Measurements from ENCODE around the gene NCBP3.
A peak's percentile ranks its signal among the peaks of the same experiment; 100 is the strongest.

Gene NCBP3

DNA sequence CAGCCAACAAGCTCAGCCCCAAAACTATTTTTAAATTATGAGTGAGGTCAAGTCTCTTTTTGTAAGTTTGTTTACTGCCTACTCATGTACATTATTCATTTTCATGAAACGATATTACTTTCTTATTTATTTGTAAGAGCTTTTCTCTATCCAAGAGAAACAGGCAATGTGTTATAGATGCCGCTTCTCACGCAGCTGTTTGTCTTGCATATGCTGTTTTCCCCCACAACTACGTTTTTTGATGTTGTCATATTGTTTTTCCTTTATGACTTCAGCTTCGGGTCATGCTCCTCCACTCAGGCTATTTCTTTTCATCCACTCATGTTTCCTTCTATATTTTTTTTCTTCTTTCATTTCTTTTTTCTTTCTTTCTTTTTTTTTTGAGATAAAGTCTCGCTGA lies 65.1 kb downstream of the NCBP3 start:
- DNase-seq: no peak

DNA sequence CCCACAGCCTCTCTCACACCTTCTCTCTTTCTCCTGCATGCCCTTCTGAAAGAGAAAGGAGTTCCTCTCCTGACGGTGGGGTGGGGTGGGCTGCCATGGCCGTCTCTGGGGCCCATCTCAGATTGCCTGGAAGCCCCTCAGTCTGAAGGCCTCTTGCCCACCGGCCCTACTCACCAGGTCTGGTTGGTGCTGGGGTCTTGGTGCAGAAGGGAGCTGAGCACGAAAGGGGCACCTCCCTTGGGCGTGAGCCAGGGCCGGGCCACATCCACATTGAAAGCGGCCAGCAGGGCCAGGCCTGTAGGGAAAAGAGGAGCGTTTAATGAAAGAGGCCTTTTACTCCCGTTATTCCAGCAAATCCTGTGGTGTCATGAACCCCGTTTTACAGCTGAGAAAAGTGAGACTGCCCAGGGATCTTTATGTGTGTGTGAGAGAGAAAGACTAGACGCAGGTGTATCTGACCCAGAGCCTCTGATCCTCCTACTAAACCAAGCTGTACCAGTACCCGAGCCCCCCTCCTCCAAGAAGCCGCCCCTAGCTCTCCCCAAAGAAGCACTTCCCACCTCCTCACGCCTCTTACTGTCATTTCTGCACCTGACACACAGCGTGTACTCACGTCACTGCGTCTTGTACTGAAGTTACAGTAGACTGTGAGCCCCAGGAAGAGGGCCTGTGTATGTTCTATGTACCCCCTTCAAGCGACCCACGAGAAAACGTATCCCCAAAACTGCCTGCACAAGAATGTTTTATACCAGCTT lies 68.5 kb downstream of the NCBP3 start:
- no peak for DNase-seq

DNA sequence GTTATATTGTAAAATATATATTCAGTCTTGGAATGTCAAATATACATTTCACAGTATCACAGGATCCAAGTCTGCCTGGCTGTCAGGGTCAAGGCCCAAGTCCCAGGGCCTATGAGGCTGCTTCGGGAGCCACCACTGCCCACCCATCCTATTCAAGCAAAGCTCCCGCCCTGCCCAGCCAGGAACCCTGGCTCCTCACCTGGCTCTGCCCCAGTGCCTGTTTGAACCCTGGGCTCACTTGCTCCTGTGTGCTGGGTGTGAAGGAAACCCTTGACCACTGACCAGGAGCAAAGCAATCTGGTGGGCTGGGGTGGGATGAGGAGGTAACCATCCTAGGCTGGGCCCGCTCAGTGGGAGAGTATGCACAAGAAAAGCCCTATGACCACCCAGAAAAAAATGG lies 72.1 kb downstream of the NCBP3 start:
- no peak for DNase-seq

DNA sequence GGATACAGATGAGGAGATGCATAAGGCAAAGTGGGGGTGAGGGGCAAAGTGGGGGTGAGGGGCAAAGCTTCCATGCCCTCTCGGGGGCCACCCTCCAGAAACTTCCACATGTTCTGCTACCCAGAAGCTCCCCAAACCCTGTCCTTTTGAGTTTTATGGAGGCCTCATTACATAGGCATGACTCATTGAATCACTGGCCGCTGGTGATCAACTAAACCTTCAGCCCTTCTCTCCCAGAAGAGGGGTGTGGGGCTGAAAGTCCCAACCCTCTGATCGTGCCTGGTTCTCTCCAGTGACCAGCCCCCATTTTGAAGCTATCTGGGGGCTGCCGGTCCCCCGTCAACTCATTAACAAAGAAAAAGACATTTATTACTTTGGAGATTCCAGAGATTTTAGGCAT lies 72.5 kb downstream of the NCBP3 start:
- DNase-seq: no peak

DNA sequence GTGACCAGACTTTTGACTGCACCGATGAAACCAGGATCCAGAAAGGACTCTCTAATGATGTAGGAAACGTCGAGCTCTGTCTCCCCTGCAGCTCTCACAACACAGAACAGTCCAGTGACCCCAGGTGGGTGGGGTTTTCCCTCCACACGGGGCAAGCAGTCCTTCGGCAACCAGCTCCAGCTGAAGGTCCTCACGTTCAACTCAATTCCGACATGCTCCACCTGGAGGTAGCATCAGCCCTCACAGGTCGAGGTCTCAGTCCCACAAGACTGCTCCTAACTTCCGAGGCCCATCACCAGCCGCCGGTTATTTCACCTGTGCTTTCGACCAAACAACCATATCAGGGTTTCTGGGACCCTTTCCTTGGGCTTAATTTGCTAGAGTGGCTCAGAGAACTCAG lies 73.3 kb downstream of the NCBP3 start:
- no peak for DNase-seq

DNA sequence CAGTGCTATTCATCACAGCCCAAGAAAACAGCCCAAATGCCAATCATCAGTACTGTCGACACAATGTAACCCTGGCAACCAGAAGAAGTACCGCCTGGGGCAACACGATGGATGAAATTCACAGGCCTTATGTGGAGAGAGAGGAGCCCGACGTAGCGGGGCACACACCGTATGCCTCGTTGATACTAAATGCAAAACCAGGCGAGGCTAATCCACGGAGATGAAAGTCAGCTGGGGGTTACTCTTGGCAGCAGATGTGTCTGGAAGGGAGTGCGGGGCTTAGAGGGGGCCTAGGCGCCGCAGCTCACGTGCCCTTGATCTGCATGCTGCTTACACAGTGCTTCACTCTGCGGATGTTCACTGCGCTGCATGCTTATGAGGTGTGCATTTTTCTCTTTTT lies 74.9 kb downstream of the NCBP3 start:
- no peak for DNase-seq

DNA sequence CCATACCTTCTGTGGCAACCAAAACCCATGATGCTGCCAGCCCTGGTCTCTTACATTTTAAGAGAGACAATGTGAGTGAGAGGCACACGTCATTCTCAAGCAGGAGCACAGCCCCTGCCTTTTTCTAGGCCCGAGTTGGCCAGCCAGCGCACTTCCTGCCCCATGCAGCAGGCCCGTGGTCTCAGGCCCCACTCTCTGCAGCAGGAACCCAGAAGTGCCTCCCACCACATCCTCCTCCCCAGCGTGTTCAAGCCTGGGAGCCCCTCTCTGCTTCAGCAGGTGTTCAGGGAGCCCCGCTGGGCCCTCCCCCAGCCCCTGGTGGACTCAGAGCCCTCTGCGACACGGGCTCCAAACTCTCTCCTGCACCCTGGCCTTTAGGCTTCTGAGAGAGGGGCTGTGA lies 75.6 kb downstream of the NCBP3 start:
- DNase-seq: peak; percentile 45 to 47

DNA sequence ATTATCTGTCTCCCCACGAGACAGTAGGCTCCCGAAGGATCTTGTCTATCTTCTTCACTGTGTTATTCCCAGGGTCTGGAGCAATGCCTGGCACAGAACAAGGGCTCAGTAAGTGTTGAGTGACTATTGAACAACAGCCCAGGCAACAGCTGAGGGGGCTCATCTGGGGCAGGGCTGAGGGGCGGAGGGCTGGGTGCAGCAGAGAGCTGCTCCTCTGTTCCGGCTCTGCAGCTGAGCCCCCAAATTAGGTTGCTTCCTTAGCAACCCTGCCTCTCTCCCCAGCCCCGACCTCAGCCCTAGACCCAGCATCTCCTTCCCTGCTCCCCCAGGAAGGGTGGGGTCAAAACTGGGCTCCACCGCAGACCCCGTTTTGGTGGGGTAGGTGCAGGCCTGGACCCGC lies 77.3 kb downstream of the NCBP3 start:
- DNase-seq: no peak

DNA sequence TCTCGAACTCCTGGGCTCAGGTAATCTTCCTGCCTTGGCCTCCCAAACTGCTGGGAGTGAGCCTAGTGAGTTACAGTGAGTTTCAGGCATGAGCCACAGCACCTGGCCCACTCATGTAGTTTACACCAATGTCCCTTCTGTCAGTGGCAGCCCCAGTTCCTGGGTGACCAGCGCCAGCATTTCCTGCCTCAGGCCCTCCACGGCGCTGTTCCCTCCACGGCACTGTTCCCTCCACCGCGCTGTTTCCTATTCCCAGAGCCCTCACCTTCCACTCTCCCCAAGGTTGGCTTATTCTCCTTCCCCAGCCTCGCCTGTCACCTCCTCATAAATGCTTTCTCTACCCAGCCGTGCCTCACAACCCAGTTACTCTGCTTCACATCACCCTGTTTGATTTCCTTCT lies 77.7 kb downstream of the NCBP3 start:
- no peak for DNase-seq

DNA sequence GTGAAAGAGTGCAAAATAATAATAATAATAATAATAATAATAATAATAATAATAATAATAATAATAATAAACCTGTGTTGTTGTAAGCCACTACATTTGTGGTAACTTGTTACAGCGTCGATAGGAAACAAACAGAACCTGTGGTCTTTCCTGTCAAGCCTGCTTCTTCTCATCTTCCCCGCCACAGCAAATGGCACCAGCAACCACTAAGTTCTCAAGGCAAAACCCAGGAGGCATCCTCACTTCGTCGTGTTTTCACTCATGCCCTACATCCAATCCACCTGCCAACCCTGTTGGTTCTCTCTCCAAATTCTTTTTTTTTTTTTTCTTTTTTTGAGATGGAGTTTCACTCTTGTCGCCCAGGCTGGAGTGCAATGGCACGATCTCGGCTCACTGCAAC lies 79.3 kb downstream of the NCBP3 start:
- DNase-seq: peak; percentile 43 to 54

DNA sequence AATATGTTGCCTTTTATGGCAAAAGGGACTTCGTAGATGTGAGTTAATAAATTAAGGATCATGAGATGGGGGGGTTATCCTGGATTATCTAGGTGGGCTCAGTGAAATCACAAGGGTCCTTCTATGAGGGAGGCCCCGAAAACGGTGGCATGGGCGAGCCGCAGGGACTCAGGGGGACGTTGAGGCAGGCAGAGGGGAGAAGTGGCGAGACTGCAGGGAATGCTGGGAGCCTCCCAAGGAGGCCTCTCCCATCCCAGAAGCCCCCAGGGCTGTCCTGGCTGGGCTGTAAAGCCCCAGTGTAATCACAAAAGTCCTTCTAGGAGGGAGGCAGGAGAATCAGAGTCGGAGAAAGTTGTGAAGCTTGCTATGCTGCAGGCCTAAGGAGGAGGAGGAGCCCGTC lies 80.1 kb downstream of the NCBP3 start:
- no peak for DNase-seq

DNA sequence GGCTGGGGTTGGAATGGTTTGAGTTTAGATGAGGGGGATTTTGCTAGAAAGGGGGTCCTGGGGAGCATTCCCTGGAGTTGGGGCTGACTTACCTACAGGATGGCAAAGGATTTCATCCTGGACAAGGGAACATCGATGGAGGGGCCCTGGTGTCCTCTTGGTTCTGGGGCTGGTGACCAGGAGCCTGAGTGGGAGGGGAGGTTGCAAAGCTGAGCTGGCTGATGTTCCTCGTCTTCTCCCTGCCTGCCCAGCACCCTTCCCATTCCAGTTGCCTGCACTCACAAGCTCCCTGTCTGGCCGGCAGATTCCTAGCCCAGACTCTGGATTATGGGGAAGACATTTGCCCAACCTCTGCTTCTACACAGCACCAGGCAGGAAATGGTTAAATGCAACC lies 82.3 kb downstream of the NCBP3 start:
- DNase-seq: no peak

DNA sequence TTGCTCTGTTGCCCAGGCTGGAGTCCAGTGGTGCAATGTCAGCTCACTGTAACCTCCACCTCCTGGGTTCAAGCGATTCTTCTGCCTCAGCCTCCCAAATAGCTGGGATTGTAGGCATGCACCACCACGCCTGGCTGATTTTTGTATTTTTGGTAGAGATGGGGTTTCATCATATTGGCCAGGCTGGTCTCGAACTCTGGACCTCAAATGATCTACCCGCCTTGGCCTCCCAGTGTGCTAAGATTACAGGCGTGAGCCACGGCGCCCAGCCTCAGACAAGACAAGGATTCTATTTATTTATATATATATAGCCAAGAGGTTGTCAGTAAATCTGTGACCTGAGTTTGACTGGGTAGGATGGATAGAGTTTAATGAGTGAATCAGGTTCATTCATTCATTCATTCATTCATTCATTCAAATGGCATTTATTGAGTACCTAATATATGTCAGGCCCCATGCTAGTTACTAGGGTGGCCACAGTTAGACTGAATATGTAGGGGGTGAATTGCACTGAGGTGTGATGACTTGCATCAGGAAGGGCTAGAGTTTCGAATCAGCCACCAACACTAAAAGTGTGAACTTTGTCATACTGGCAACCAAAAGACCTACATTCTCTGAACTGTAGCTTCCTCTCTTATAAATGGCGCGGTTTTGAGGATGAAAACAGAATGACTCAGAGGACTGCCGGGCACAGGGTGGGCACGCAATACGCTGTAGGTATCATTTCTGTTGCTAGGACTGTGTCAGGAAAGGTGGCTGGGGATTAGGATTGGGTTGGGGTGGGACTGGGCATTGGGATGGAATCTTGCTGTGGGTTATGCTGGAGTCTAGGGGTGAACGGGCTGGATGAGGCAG lies 82.9 kb downstream of the NCBP3 start:
- DNase-seq: peak; percentile 52 to 71

DNA sequence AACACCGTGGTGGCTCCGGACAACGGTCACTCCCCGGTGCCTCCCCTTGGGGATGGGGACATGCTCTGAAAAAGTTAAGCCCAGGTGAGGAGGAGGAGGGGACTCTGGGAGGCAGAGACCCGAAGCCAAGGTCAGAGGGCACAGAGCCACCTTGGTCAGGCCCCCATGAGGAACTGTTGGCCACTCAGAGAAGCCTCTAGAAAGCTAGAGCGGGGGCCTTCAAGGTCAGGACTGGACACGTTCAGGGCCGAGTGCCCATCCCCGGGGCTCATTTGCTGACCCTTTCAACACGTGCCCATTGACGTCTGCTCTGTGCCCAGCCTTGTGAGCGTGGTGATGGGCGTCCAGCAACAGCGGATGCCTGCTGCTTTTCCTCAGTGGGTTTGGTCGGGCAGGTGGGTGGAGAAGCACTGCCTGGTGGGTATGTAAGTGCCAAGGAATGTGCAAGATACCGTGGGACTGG lies 84.1 kb downstream of the NCBP3 start:
- DNase-seq: no peak

DNA sequence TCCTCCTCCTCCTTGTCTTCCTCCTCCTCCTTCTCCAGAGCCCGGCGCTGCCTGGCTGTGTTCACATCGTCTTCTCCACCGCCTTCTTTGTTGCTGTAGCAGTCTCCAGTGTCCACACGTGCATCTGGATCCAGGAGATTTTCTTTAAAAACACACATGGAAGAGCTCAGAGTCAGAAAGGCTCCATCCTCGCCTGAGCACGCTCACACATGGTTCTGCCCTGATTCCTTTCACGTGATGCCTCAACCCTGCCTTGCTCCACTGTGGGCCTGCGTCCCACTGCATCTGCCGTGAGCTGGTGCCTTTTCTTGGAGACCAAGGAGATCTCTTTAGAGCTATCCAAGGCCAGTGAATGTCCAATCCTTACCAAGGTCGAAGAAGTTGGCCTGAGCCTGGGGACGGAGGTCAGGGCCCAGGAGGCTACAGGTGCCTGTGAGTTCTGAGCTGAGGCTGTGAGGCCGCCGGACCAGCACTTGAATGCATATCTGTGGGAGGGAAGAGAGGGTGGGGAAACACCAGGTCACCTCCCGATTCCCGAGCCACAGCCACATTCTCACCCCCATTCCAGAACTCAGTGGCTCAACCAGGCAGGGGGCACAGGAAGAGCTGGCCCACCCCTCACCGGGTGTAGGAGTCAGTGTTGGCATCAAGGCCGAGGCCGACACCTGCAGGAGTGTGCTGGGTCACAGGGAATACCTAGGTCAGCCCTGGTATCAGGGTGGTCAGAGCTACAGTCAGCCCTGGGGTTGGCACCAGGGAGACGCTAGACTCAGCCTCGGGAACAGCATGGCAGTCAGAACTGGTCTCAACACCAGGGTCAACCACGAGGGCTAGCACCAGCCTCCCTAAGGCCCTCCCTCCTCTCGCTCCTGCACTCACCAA lies 84.8 kb downstream of the NCBP3 start:
- DNase-seq: no peak

DNA sequence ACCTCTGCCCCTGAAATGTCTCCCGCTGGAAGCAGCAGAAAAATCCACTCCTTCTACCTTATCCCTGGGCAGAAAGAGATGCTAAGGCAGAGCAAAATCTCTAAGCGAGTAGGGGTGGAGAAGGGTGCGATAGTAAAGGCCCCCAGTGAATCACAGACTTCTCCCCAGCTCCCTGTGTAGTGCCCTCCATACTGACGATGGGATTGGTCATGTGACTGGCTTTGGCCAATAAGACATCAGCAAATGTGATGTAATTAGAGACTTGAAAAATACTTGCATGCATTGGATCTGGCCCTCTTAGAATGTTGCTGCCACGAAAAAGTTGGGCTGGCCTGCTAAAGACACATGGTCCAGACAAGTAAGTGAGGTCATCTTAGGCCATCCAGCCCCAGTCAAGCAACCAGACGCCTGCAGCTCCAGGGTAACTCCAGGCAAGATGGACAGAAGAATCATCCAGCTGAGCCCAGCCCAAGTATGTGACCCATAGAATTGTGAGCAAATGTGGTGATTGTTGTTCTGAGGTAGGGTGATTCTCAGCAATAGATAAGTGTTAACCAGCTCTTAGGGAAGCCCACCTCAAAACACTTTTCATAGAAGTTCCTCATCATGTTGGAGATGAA lies 86.3 kb downstream of the NCBP3 start:
- no peak for DNase-seq

DNA sequence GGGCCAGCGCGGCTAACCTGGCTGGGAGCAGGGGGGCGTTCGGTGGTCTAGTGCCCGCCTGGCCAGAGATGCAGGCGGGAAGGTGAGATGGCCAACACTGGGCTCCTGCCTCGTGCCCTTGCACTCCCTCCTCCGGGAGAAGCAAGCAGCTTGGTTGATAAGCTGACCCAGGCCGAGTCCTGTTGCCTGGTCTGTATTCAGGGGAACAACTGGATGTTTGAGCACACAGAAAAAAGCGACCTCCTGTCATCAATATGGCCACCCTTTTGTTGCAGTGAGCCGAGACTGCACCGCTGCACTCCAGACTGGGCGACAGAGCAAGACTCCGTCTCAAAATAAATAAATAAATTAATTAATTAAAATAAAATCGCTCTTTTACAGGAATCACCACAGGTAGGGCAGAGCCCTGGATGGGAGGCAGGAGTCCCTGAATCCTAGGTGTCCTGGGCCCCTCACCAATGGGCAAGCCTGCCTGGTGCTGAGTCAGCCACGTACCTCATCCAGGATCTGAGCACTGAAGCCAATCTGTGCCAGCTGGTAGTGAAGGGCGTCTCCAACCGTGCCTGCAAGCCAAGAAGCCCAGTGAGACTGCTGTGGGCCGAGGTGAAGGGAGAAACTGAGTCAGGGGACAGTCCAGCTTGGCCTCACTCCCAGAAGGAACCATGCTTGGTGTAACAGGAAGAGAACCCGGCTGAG lies 90.6 kb downstream of the NCBP3 start:
- DNase-seq: no peak

DNA sequence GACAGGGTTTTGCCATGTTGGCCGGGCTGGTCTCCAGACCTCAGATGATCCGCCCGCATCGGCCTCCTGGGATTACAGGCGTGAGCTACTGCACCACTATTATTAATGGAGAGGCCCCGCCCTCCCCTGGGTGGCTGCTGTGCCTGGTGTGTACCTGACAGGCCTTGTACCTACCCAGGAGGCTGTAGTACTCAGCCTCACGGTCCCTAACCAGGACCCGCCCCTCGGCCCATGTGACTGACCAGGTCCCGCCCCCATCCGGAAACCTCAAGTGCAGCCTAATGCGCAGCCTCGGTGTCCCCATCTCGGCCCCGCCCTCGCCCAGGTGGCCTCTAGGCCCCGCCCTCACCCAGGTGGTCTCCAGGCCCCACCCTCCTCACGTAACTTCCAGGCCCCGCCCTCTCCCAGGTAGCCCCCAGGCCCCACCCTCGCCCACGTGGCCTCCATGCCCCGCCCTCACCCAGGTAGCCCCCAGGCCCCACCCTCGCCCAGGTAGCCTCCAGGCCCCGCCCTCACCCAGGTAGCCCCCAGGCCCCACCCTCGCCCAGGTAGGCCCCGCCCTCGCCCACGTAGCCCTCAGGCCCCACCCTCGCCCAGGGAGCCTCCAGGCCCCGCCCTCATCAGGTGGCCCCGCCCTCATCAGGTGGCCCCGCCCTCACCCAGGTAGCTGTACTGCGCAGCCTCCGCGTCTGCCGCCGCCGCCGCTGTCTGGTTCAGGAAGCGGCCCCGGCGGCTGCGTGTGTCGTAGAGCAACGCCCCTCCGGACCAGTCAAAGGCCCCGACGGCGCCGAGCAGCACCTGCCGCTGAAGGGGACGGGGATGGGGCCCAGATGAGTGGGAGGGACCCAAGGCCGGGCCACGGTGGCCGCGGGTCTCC lies 91.3 kb downstream of the NCBP3 start:
- peak; percentile 85 to 87 for DNase-seq

DNA sequence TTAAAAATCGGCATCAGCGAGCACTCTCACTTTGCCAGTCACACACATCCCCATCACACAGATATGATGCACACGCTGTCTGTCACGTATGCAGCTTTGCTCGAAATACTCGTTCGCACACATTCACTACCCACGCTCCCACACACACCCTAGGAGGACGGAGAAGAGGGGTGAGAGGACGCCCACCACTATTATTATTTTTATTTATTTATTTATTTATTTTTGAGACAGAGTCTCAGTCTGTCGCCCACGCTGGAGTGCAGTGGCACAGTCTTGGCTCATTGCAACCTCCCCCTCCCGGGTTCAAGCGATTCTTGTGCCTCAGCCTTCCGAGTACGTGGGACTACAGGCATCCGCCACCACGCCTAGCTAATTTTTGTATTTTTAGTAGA lies 92.0 kb downstream of the NCBP3 start:
- no peak for DNase-seq

DNA sequence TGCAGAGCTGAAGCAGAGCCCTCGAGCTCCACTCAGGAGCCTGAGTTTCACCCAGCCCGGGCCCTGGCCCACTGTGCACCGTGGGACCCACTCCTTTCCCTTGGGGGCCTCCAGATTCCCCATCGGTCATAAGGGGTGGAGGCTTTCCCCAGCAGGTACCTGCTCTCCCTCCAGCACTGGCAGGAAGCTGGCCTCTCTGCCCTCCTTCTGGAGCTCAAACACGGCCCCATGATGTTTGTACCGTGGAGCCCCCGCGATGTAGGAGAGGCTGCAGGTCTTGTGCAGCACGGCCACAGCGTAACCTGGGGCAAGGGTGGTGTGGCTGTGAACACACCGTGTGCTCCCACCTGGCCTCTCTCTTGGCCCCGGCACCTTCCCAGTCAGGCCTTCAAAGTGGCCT lies 92.4 kb downstream of the NCBP3 start:
- DNase-seq: no peak

Measured in CD4-positive, alpha-beta T cell treated with Interferon alpha-2 for 1 hour (primary cell).